ENCODE data around the gene IKZF2.

- TF ChIP-seq CTCF (IDR thresholded peaks at IDR 0.05) = no peak
- TF ChIP-seq POLR2A (IDR thresholded peaks at IDR 0.05) = no peak
These were observed 109.2 kb downstream of the IKZF2 start for GRCh38 chr2:213042262-213042661.

Data from ovary (tissue), 3 donors.